Neuronal stem cell (in vitro differentiated cells): ENCODE data around the gene C4A.

ENCODE experiments used
- DNase-seq: peaks from one replicate; pipeline ENCODE4 v3.0.0-alpha.2; 2013; ENCODE audit warnings: low spot score
- H2AFZ ChIP-seq: one replicate; pipeline ENCODE4 v1.6.1; 2013; ENCODE audit warnings: mild to moderate bottlenecking, low read length, inconsistent platforms
- H2AK5ac ChIP-seq: 2 replicates; pipeline ENCODE4 v1.6.1; 2013; ENCODE audit warnings: low read depth, mild to moderate bottlenecking, inconsistent platforms, low read length, moderate library complexity, mixed read lengths
- H2BK120ac ChIP-seq: 2 replicates; pipeline ENCODE4 v1.6.1; 2013; ENCODE audit warnings: low read depth, mild to moderate bottlenecking, inconsistent platforms, low read length, moderate library complexity, mixed read lengths
- H2BK12ac ChIP-seq: one replicate; pipeline ENCODE4 v1.6.1; 2013; ENCODE audit warnings: low read length, inconsistent platforms
- H2BK15ac ChIP-seq: 2 replicates; pipeline ENCODE4 v1.6.1; 2013; ENCODE audit warnings: mild to moderate bottlenecking, low read length, inconsistent platforms, mixed read lengths
- H2BK5ac ChIP-seq: one replicate; pipeline ENCODE4 v1.6.1; 2013; ENCODE audit warnings: inconsistent platforms, mild to moderate bottlenecking, low read length, moderate library complexity
- H3K14ac ChIP-seq: one replicate; pipeline ENCODE4 v1.6.1; 2013; ENCODE audit warnings: low read length, inconsistent platforms
- H3K18ac ChIP-seq: 2 replicates; pipeline ENCODE4 v1.6.1; 2013; ENCODE audit warnings: low read length, inconsistent platforms
- H3K23ac ChIP-seq: 2 replicates; pipeline ENCODE4 v1.6.1; 2013; ENCODE audit warnings: low read depth, mild to moderate bottlenecking, mixed read lengths, low read length, inconsistent platforms; ENCODE audit not compliant: poor library complexity
- H3K27ac ChIP-seq: replicated peaks from 3 replicates; pipeline ENCODE4 v1.5.1; 2013; ENCODE audit warnings: low read length, inconsistent platforms
- H3K27me3 ChIP-seq, 3 experiments: 2 replicates each; pipeline ENCODE4 v1.6.1; 2013; ENCODE audit warnings: low read length in 3 of 3, mild to moderate bottlenecking in 2 of 3, inconsistent platforms in 1 of 3, low read depth in 1 of 3, mixed read lengths in 1 of 3, moderate library complexity in 1 of 3; ENCODE audit not compliant: control insufficient read depth in 3 of 3, insufficient read depth in 3 of 3
- H3K36me3 ChIP-seq, 2 donors: replicated peaks in 1 of 2; 2 replicates each; pipeline ENCODE4 v1.6.1; 2013; ENCODE audit warnings: low read length in 2 of 2; ENCODE audit not compliant: control insufficient read depth in 2 of 2, insufficient read depth in 2 of 2
- H3K4ac ChIP-seq: 2 replicates; pipeline ENCODE4 v1.6.1; 2013; ENCODE audit warnings: inconsistent platforms, mild to moderate bottlenecking, low read length, moderate library complexity
- H3K4me1 ChIP-seq, 2 donors: 1 replicate in 1 of 2; 2 replicates in 1 of 2; pipeline ENCODE4 v1.6.1; 2013; ENCODE audit warnings: low read length in 2 of 2, low read depth in 1 of 2; ENCODE audit not compliant: control insufficient read depth in 2 of 2, insufficient read depth in 1 of 2
- H3K4me2 ChIP-seq: one replicate; pipeline ENCODE4 v1.6.1; 2013; ENCODE audit warnings: mild to moderate bottlenecking, low read length, inconsistent platforms; ENCODE audit not compliant: insufficient read depth, poor library complexity, severe bottlenecking
- H3K4me3 ChIP-seq, 2 donors: 2 replicates each; pipeline ENCODE4 v1.5.1; 2013; ENCODE audit warnings: low read length in 2 of 2, mild to moderate bottlenecking in 2 of 2, inconsistent platforms in 1 of 2, moderate library complexity in 1 of 2
- H3K79me1 ChIP-seq: one replicate; pipeline ENCODE4 v1.6.1; 2013; ENCODE audit warnings: low read depth, mild to moderate bottlenecking, inconsistent platforms, low read length, moderate library complexity
- H3K9ac ChIP-seq: one replicate; pipeline ENCODE4 v1.6.1; 2013; ENCODE audit warnings: mild to moderate bottlenecking, low read depth, low read length, inconsistent platforms; ENCODE audit not compliant: poor library complexity
- H3K9me3 ChIP-seq, 2 donors: replicated peaks in 1 of 2; 2 replicates each; pipeline versions ENCODE3 to v1.6.1; 2013; ENCODE audit warnings: low read length in 2 of 2, mild to moderate bottlenecking in 2 of 2, inconsistent platforms in 1 of 2, low read depth in 1 of 2, mixed read lengths in 1 of 2, moderate library complexity in 1 of 2; ENCODE audit not compliant: control insufficient read depth in 2 of 2, insufficient read depth in 1 of 2
- H4K8ac ChIP-seq: one replicate; pipeline ENCODE4 v1.6.1; 2013; ENCODE audit warnings: low read depth, mild to moderate bottlenecking, inconsistent platforms, low read length, moderate library complexity
- H4K91ac ChIP-seq: one replicate; pipeline ENCODE4 v1.6.1; 2013; ENCODE audit warnings: low read length, low read depth, mild to moderate bottlenecking, inconsistent platforms; ENCODE audit not compliant: poor library complexity
- WGBS, 2 donors: extraction: QIAGEN DNeasy Blood & Tissue Kit; methylation state at CpG; one replicate each; pipeline ENCODE4 v1.1.7; 2013; ENCODE audit warnings: missing lambda C conversion rate in 2 of 2, mixed read lengths in 1 of 2; ENCODE audit not compliant: insufficient read length in 2 of 2, insufficient replicate concordance in 1 of 2; ENCODE audit errors: extremely low coverage in 2 of 2; 5-methylcytosine and 5-hydroxymethylcytosine counted together

The C4A gene

DNA sequence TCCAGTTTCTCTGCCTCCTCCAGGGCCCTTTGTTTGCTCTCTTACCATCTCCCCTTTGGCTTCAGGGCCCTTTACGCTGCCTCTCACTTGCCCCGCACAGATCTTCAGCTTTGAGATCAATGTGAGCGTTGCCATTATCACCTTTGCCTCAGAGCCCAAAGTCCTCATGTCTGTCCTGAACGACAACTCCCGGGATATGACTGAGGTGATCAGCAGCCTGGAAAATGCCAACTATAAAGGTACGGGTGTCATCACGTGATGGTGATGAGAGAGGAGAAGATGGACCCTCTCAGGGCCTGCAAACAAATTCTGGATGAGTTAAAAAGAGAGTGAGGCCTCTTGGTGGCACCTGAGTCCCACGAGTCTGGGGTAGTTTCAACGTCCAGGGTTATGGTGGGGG is 46.0 kb upstream of the C4A start:
- WGBS, 2 donors = no CpG with 5 or more reads among the region's 9 CpGs
- Histone ChIP-seq H2BK5ac (peak overlapping the region; percentile 39), H3K4me3 (no peak overlapping the region), H3K79me1 (no peaks in the 10 kb centered on the region), H2AK5ac (no peak overlapping the region), H3K27ac (no peak overlapping the region), H3K14ac (no peak overlapping the region), H2BK15ac (no peak overlapping the region), H2AFZ (no peak overlapping the region), H3K18ac (no peak overlapping the region), H2BK12ac (no peak overlapping the region), H3K36me3 (no peaks in the 10 kb centered on the region), H3K9me3 (peaks cover 0 to 4% of the 10 kb centered on the region in 2 donors), H3K4me1 (peaks cover 0 to 3% of the 10 kb centered on the region in 2 donors), H3K27me3 (peaks cover 0 to 10% (median 0%) of the 10 kb centered on the region in 3 experiments), H4K8ac (peak overlapping the region; percentile 43), H4K91ac (no peak overlapping the region), H3K4ac (no peak overlapping the region), H2BK120ac (no peak overlapping the region), H3K4me2 (no peak overlapping the region), H3K9ac (no peak overlapping the region), H3K23ac (peak overlapping the region; percentile 3)
- no peak for DNase-seq

DNA sequence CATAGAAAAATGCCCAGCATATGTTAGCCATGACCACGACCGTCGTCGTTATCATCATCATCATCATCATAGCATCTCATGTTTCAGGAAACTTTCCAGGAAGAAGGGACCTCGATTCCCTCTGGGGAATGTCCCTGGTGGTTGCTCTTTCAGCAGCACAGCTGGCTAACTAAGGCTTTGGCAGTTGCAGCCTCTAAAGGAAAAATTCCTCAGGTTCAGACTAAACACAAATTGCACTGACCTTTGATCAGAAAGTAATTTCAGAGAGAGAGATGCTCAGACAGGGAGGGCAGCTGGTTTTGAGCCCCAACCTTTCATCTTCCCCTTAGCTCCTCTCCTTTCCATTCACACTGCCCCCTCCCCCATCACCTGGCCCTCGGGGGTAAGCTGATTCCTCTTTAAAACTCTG is 41.6 kb upstream of the C4A start:
- Histone ChIP-seq H2AFZ (peak overlapping the region; percentile 80), H3K23ac (no peak overlapping the region), H3K36me3 (no peaks in the 10 kb centered on the region), H3K9me3 (no peaks in the 10 kb centered on the region), H3K4ac (no peak overlapping the region), H2BK5ac (no peak overlapping the region), H4K8ac (no peak overlapping the region), H3K27ac (no peak overlapping the region), H3K18ac (no peak overlapping the region), H3K4me3 (no peak overlapping the region), H2AK5ac (no peak overlapping the region), H2BK15ac (no peak overlapping the region), H2BK120ac (no peak overlapping the region), H3K79me1 (no peaks in the 10 kb centered on the region), H3K14ac (no peak overlapping the region), H3K4me2 (no peak overlapping the region), H3K9ac (no peak overlapping the region), H4K91ac (no peak overlapping the region), H2BK12ac (no peak overlapping the region), H3K4me1 (peaks cover 0 to 5% of the 10 kb centered on the region in 2 donors), H3K27me3 (peaks cover 0 to 22% (median 0%) of the 10 kb centered on the region in 3 experiments)
- DNase-seq = no peak
- WGBS, 2 donors = no CpG with 5 or more reads among the region's 6 CpGs

DNA sequence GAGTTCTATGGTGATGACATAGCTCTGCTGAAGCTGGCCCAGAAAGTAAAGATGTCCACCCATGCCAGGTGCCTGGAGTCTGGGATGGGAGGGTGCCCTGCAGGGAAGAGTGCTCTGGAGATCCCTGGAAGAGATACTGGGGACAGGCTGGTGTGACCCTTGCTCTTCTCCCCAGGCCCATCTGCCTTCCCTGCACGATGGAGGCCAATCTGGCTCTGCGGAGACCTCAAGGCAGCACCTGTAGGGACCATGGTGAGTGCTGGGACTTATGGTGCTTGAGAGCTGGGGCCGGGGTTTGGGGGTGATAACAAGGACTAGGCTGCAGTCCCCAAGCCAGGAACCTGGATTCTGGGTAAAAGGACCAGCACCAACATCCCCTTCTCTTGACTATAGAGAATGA is 38.1 kb upstream of the C4A start:
- Histone ChIP-seq H3K27ac (no peak overlapping the region), H3K14ac (no peak overlapping the region), H2AFZ (no peak overlapping the region), H2BK5ac (no peak overlapping the region), H3K79me1 (no peaks in the 10 kb centered on the region), H4K91ac (no peak overlapping the region), H2BK120ac (no peak overlapping the region), H2AK5ac (peak overlapping the region; percentile 26), H3K18ac (no peak overlapping the region), H3K9me3 (peaks cover 0 to 1% of the 10 kb centered on the region in 2 donors), H3K9ac (no peak overlapping the region), H3K23ac (no peak overlapping the region), H3K36me3 (no peaks in the 10 kb centered on the region), H2BK12ac (no peak overlapping the region), H3K4me2 (no peak overlapping the region), H3K4me3 (no peak overlapping the region), H3K27me3 (peaks cover 0 to 15% (median 0%) of the 10 kb centered on the region in 3 experiments), H3K4ac (no peak overlapping the region), H2BK15ac (no peak overlapping the region), H4K8ac (no peak overlapping the region), H3K4me1 (peaks cover 4 to 18% of the 10 kb centered on the region in 2 donors)
- WGBS, 2 donors = no CpG with 5 or more reads among the region's 3 CpGs
- no peak for DNase-seq

DNA sequence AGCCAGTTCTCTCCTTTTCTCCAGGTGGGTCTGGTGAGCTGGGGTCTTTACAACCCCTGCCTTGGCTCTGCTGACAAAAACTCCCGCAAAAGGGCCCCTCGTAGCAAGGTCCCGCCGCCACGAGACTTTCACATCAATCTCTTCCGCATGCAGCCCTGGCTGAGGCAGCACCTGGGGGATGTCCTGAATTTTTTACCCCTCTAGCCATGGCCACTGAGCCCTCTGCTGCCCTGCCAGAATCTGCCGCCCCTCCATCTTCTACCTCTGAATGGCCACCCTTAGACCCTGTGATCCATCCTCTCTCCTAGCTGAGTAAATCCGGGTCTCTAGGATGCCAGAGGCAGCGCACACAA is 36.7 kb upstream of the C4A start:
- Histone ChIP-seq H3K23ac (no peak overlapping the region), H3K27ac (no peak overlapping the region), H2BK12ac (no peak overlapping the region), H2BK15ac (peak overlapping the region; percentile 16), H2AK5ac (peak overlapping the region; percentile 49), H3K9ac (no peak overlapping the region), H4K91ac (no peak overlapping the region), H3K4me1 (peaks cover 4 to 18% of the 10 kb centered on the region in 2 donors), H2BK5ac (no peak overlapping the region), H3K27me3 (peaks cover 0 to 15% (median 0%) of the 10 kb centered on the region in 3 experiments), H3K9me3 (peaks cover 0 to 1% of the 10 kb centered on the region in 2 donors), H3K4me2 (no peak overlapping the region), H3K79me1 (no peaks in the 10 kb centered on the region), H2AFZ (peak overlapping the region; percentile 79), H3K14ac (no peak overlapping the region), H3K4me3 (no peak overlapping the region), H2BK120ac (no peak overlapping the region), H4K8ac (no peak overlapping the region), H3K18ac (no peak overlapping the region), H3K36me3 (peaks cover 0 to under 1% of the 10 kb centered on the region in 2 donors), H3K4ac (no peak overlapping the region)
- DNase-seq = no peak
- no CpG with 5 or more reads among the region's 9 CpGs for WGBS, 2 donors
